Stimulated activated CD8-positive, alpha-beta memory T cell treated with anti-CD3 and anti-CD28 coated beads, Interleukin-4, amount 100 ng/mL, for 48 hours (primary cell): Measurements from ENCODE around the gene CEACAM6.

Experiments used
- DNase-seq: peaks from one replicate; pipeline ENCODE4 v3.0.0-alpha.2; 2020

The CEACAM6 gene

DNA sequence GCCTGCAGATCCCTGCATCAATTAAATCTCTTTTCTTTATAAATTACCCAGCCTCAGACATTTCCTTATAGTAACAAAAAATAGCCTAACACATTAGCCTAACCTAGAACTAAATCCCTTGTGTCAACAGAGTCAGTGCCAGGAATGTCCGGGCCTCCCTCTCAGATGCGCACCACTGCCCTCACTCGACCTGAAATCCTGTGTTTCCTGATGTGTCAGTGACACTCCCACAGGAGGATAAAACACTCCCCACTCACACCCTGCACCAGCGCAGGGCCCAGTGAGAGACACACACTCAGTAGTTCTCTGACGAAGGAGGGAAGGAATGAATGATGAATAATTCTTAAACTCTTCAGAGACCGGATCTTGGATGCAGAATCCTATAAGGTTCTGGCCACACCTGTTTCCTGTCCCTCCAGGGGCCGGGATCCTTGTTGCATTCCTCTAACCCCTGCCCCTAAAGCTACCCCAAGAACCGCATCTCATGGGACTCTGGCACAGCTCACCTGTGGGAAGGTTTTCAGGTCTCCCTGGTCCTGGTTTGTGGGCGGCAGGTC is 44.2 kb downstream of the CEACAM6 start:
- DNase-seq: no peak

DNA sequence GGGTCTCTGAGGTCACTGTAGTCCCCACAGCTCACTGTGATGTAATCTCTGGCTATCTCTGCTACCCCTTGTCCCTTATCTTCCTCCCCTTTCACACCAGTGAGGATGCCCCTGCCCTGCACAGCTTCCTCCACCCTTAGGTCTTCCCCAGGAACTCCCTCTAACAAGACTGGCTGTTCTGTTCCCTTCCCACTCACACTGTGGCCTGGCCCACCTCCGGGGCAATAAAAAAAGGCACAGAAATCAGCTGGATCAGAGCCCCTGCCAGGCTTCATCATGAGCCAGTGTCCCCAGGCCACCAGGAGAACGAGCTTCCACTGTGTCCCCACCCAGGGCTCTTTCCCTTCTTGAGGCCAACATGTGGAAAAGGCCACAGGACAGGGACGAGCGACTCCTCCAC is 45.7 kb downstream of the CEACAM6 start:
- DNase-seq: no peak

DNA sequence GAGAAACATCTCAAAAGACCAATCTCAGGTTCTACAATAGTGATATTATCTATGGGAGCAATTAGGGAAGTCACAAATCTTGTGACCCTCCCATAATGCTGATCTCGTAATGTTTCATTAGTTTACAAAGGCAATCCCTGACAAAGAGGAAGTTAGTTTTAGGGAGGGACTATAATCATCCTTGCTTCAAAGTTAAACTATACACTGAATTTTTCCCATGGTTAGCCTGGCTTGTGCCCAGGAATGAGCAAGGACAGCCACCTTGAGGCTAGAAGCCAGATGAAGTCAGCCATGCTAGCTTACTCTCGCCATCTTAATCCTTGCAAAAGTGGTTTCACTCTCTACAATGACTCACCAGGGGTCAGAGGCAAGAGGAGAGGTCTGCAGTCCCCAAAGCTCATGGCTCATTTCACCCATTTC is 46.5 kb downstream of the CEACAM6 start:
- DNase-seq: no peak

DNA sequence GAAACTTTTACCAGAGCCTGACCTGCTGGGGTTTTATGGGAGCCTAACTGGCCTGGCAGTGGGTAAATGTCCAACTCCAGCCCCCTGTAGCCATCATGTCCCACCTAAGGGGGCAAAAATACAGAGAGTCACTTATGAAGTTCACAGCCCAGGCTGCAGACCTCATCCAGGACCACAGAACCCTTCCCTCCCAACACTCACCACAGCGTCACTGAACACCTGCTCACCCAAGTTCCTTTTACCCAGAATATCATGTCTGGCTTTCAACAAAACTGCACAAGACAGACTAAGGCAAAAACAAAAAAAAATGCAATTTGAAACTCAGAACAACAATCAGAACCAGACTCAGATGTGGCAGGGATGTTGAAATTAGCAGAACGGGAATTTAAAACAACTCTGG is 47.4 kb downstream of the CEACAM6 start:
- DNase-seq: no peak

DNA sequence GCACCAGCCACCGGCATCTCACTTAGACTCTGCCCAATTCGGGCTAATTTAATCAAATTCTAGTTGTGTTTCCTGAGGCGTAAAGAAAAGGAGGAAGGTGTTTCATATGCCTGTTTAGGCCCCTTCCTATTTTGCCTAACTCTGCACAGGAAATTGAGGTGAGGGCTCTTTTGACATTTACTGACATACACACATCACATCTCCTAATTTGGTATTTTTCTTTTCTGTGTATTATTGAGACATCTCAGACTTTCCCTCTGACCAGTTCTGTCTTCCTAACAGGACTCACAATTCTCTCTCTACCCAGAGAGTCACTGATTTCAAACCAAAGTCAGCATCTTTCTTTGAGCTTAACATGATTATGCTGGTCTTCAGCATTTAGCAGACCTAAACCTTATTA is 49.0 kb downstream of the CEACAM6 start:
- DNase-seq: no peak

DNA sequence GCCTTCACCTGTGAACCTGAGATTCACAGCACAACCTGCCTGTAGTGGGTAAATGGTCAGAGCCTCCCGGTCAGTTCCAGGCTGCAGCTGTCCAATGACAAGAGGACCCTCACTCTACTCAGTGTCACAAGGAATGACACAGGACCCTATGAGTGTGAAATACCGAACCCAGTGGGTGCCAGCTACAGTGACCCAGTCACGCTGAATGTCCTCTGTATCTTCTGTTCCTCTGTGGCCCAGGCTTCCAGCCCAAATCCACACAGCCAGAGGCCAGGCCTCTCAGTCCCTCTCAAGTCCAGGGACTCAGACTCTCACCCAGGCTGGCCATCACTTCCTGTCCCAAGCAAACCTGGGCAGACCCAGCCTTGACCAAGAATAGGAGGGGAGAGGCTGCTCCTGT is 51.8 kb downstream of the CEACAM6 start:
- no peak for DNase-seq

DNA sequence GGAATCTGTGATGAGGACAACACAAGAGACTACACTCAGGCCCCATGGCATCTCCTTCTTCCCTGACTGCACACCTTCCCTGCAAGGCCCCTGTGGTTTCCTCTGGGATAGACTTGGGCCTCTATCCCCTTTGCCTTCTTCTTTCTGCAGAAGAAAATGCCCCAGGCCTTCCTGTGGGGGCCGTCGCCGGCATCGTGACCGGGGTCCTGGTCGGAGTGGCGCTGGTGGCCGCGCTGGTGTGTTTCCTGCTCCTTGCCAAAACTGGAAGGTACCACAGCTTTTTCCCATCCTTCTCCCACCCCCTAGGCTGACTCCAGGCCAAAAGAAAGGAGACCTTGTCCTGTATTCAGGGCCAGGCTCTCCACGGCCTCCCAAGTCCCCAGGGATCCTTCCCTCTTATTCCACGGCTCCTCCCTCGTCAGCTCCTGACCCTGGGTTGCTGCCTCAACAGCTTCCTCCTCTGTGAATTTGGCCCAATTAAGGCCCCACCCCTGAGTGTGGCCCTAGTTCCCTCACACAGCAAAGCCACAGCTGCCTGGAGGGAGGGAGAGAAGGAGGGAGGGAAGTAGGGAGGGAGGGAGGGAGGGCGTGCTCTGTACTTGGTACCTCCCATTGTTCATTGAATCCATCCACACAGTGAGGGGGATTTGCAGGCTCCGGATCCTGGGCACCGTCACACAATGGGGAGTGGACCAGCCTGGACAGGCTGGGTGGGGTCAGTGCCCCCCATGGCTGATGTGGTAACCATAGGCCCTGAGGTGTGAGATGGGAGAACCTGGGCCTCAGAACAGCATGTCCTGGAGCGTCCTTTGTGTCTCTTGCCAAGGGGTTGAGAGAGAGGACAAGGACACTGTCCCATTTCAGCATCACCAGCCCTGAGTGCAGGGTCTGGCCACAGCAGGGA is 53.6 kb downstream of the CEACAM6 start:
- no peak for DNase-seq

DNA sequence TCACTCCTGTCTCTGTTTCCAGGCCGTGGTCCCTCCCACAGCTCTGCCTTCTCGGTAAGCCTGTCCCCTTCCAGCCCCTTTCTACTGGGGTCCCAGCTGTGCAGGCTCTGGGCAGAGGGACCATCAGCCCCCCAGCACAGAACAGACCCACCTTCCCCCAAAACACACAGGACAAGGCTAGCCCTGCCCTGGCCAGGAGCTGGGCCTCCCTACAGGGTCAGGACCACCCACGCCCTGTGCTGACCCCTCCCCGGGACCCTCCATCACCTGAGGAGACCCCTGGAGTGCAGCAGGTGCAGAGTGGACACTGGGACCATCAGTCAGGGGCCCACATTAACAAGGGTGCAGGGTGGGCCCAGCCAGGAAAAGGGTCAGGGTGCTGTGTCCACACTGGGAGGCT is 55.0 kb downstream of the CEACAM6 start:
- no peak for DNase-seq

DNA sequence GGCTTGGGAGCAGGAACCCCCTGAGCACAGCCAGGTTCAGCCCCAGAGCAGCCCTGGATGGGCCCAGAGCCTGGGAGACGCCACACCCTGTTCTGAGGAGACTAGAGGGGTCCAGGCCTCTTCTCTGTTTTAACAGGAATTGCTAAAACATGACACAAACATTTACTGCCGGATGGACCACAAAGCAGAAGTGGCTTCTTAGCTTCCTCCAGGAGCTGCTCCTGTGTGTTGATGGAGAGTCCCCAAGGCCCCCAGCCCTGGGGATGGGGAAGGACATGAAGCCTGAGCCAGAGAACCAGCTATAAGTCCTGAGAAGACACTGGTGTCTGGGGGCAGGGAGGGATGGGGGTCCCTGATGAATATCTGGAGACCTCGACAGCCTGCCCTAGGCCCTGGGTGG is 55.7 kb downstream of the CEACAM6 start:
- no peak for DNase-seq

DNA sequence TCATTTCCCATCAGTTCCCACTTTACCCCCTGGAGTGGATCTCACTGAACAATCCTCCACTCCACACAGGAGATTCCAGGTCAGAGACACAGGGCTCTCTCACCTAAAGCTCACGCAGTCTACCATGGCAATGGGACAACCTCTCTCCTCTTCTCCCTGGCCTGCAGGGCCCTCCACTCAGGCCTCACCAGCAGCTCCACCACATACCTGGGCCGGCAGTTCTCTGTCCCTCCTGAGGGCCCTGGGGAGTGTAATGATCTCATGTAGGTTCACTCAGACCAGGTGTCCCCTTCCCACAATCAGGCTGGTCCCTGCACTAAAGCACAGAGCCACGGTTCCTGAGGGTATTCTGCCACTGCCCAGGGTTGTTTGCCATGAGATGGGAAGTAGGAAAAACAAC is 56.7 kb downstream of the CEACAM6 start:
- DNase-seq: no peak

DNA sequence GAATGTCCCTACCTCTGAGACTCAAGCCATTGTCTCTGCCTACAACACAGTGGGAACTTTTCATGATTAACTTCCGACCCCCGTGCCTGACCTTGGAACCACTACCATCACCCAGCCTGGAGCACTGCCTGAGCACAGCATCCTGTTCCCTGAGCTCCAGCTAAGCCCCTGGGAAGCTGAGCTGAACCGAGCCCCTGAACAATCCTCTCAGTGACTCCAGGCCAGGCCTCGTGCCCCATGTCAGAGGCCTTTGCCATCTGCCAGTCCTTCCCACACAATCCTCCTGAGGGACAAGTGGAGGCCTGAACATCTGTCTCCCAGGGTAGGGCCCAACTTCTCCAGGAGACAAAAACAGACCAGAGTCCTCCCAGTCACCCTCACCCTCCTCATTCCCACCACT is 58.6 kb downstream of the CEACAM6 start:
- DNase-seq: no peak

DNA sequence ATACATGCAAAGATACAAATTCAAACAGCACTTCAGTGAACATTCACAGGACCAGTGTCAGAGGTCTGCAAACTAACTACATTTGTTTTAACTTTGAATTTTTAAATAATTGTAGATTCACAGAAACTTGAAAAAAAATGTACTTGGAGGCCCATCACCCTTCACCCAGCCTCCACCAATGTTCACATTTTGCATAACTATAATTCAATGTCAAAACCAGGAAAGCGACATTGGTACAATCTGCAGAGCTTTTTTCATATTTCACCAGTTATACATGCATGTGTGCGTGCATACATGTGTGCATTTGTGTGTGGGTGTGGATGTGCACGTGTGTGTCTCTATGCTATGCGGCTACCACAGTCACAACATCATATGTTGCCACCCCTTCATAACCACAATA is 60.0 kb downstream of the CEACAM6 start:
- no peak for DNase-seq

DNA sequence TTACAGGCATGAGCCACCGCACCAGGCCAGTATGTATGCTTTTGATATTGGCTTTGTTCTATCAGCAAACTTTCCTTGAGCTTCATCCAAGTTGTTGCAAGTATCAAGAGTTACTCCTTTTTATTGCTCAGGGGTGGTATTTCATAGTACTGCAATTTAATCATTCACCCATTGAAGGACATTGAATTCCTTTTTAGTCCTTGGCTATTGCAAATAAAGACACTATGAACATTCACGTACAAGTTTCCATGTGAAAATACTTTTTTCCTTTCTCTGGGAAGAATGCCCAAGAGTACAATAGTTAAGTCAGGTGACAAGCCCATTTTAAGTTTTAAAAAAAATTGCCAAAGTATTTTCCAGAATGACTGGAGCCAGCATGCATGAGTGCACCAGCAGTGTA is 61.4 kb downstream of the CEACAM6 start:
- DNase-seq: no peak

DNA sequence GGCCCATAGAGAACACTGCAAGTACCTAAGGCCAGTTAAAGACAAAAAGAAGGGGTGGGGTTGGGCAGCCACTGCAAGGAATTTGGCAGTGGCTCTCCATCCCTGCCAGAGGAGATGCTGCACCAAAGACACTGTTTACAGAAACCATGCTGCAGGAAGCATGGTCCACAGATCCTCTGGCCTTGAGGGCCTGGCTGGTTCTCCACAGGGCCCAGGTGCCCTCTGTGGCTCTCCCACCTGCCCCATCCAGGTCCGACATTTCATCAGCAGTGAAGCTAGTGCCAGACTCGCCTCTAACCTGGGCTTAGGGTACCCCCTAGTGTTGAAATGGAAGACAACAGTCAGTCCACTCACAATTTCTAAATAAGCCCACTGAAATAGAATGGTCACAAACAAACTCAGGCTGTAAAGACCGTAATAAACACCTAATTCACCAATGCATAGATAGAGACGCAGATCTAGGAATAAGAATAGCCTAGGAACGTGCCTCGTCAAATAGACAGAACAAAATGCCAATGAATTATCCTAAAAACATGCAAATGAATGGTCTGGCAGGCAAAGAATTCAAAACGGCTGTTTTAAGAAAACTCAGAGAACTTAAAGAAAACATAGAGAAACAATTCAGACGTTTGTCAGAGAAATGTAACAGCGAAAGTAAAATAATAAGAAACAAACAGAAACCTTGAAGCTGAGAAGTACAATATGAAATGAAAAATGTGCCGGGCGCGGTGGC is 65.8 kb downstream of the CEACAM6 start:
- DNase-seq: peak; percentile 59
